ENCODE results near the gene MDM2. TPM values are rescaled to one million over a fixed set of nuclear protein-coding genes. Genes with fewer than 3 reads are reported as not detected.
A peak's percentile ranks its signal among the peaks of the same experiment; 100 is the strongest.

The MDM2 gene
- total RNA-seq, 1 experiment from 2014 or later: 86.4 TPM

GRCh38 chr12:68885381-68885780, 77.4 kb downstream of the MDM2 start:
- CTCF ChIA-PET: no interaction called here
- POLR2A ChIA-PET (ENCODE audit: unreplicated experiment): no interaction called here

DNA sequence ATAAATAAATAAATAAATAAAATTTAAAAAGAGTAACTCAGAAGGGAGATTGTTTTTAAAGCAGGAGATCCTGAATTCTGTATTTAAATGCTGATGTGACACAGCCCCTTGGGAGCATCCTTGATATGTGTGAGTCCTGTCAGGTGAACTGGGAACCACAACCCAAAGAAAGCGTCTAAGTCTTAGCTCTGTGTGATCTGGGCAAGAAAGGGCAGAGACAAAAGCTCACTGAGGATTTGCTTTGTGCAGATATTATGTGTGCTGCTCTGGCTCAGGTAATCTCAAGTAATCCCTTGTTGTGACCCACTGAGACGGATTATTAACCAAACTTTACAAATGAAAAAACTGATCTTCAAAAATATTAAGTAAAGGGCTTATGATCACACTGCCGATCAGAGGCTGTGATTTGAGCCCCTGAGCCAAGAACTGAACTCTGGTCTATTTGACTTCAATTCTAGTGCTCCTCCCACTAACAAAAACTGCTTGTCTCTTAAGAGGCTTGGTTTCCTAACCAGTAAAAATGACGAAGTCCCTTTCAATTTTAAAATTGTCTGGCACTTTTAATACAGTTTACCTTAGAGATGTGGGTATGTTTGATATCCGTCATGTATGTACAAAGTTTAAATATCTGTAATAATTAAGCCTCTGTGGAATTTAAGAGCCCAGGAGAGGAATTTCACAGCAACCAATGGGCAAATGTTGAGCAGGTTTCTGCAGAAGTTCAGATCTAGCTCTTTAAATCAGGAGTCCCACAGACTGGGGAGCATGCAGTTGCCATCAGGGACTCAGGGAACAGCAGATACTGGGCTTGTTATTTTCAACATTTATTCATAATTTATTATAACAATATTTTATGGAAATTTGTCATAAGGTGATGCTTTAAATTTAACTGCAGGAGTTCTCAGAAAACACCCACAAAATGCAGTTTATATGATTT, 78.9 kb downstream of the MDM2 start:
- H2AFZ ChIP-seq (ENCODE audit: low read length): 0 out of 2 replicates have a peak overlapping the region, but pooled peaks have one; percentile 6
- TF ChIP-seq EZH2phosphoT487 (IDR thresholded peaks at IDR 0.05; ENCODE audit: borderline replicate concordance, low read length): no peak
- TF ChIP-seq, protein P1, sequence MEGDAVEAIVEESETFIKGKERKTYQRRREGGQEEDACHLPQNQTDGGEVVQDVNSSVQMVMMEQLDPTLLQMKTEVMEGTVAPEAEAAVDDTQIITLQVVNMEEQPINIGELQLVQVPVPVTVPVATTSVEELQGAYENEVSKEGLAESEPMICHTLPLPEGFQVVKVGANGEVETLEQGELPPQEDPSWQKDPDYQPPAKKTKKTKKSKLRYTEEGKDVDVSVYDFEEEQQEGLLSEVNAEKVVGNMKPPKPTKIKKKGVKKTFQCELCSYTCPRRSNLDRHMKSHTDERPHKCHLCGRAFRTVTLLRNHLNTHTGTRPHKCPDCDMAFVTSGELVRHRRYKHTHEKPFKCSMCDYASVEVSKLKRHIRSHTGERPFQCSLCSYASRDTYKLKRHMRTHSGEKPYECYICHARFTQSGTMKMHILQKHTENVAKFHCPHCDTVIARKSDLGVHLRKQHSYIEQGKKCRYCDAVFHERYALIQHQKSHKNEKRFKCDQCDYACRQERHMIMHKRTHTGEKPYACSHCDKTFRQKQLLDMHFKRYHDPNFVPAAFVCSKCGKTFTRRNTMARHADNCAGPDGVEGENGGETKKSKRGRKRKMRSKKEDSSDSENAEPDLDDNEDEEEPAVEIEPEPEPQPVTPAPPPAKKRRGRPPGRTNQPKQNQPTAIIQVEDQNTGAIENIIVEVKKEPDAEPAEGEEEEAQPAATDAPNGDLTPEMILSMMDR (conservative IDR thresholded peaks at IDR 0.05; ENCODE audit: low read depth, low read length): no peak
- TF ChIP-seq EZH2 (IDR thresholded peaks at IDR 0.05; ENCODE audit: low read length, unreplicated experiment): no peak
- H3K9ac ChIP-seq (ENCODE audit: low read length): no peak overlapping the region
- no peak overlapping the region for H3K27ac ChIP-seq (ENCODE audit: low read length)
- no peaks in the 10 kb centered on the region for H3F3A ChIP-seq (ENCODE audit: low read length, unreplicated experiment)
- no peak overlapping the region for H3K4me2 ChIP-seq (ENCODE audit: low read length)
- BruUV-seq (replicated peaks): no TSS peak
- POLR2A ChIA-PET (ENCODE audit: unreplicated experiment): no interaction called here
- ATAC-seq (no peak), DNase-seq (no peak)
- intact Hi-C loops (cut with micrococcal nuclease): no loop called here
- no peaks in the 10 kb centered on the region for H3K36me3 ChIP-seq (ENCODE audit: low read depth, low read length)
- no peaks in the 10 kb centered on the region for H3K27me3 ChIP-seq (ENCODE audit: low read length)
- no peaks in the 10 kb centered on the region for H4K20me1 ChIP-seq (ENCODE audit: low read length)
- H3K4me3 ChIP-seq (ENCODE audit: low read length): no peak overlapping the region
- H3K9me3 ChIP-seq (ENCODE audit: low read length): no peaks in the 10 kb centered on the region
- H3K4me1 ChIP-seq (ENCODE audit: insufficient read depth, low read length): no peaks in the 10 kb centered on the region
- H3K79me2 ChIP-seq (ENCODE audit: low read length): no peaks in the 10 kb centered on the region
- CTCF ChIA-PET: no interaction called here
- no peaks in the 10 kb centered on the region for H3K9me2 ChIP-seq (replicated peaks; ENCODE audit: low read length)

More at GRCh38 chr12:68885381-68885780, 77.4 kb downstream of the MDM2 start:
- no peak for TF ChIP-seq EZH2phosphoT487 (IDR thresholded peaks at IDR 0.05; ENCODE audit: borderline replicate concordance, low read length)
- TF ChIP-seq, protein P1 (conservative IDR thresholded peaks at IDR 0.05; ENCODE audit: low read depth, low read length): no peak
- no peak for TF ChIP-seq EZH2 (IDR thresholded peaks at IDR 0.05; ENCODE audit: low read length, unreplicated experiment)
- intact Hi-C loops (cut with micrococcal nuclease): no loop called here
- Histone ChIP-seq H3K79me2 (ENCODE audit: low read length) (no peaks in the 10 kb centered on the region), H3K4me2 (ENCODE audit: low read length) (no peak overlapping the region), H2AFZ (ENCODE audit: low read length) (no peak overlapping the region), H3K4me3 (ENCODE audit: low read length) (no peak overlapping the region), H3K27me3 (ENCODE audit: low read length) (no peaks in the 10 kb centered on the region), H3K27ac (ENCODE audit: low read length) (no peak overlapping the region), H4K20me1 (ENCODE audit: low read length) (no peaks in the 10 kb centered on the region), H3F3A (ENCODE audit: low read length, unreplicated experiment) (no peaks in the 10 kb centered on the region), H3K9me3 (ENCODE audit: low read length) (no peaks in the 10 kb centered on the region), H3K4me1 (ENCODE audit: insufficient read depth, low read length) (no peaks in the 10 kb centered on the region), H3K36me3 (ENCODE audit: low read depth, low read length) (no peaks in the 10 kb centered on the region), H3K9me2 (replicated peaks; ENCODE audit: low read length) (no peaks in the 10 kb centered on the region), H3K9ac (ENCODE audit: low read length) (no peak overlapping the region)
- DNase-seq (no peak), ATAC-seq (no peak)
- BruUV-seq (replicated peaks): no TSS peak

GRCh38 chr12:68887641-68888040, 79.7 kb downstream of the MDM2 start:
- Histone ChIP-seq H3K9me3 (ENCODE audit: low read length) (no peaks in the 10 kb centered on the region), H3F3A (ENCODE audit: low read length, unreplicated experiment) (no peaks in the 10 kb centered on the region), H3K79me2 (ENCODE audit: low read length) (no peaks in the 10 kb centered on the region), H3K36me3 (ENCODE audit: low read depth, low read length) (no peaks in the 10 kb centered on the region), H4K20me1 (ENCODE audit: low read length) (no peaks in the 10 kb centered on the region), H3K27me3 (ENCODE audit: low read length) (no peaks in the 10 kb centered on the region), H2AFZ (ENCODE audit: low read length) (no peak overlapping the region), H3K4me2 (ENCODE audit: low read length) (no peak overlapping the region), H3K9me2 (replicated peaks; ENCODE audit: low read length) (no peaks in the 10 kb centered on the region), H3K4me3 (ENCODE audit: low read length) (no peak overlapping the region), H3K4me1 (ENCODE audit: insufficient read depth, low read length) (no peaks in the 10 kb centered on the region), H3K27ac (ENCODE audit: low read length) (no peak overlapping the region), H3K9ac (ENCODE audit: low read length) (no peak overlapping the region)
- no TSS peak for BruUV-seq (replicated peaks)
- ATAC-seq: no peak
- intact Hi-C loops (cut with micrococcal nuclease): no loop called here
- DNase-seq: no peak
- CTCF ChIA-PET: no interaction called here
- no peak for TF ChIP-seq EZH2 (IDR thresholded peaks at IDR 0.05; ENCODE audit: low read length, unreplicated experiment)
- TF ChIP-seq, protein P1 (conservative IDR thresholded peaks at IDR 0.05; ENCODE audit: low read depth, low read length): no peak
- TF ChIP-seq EZH2phosphoT487 (IDR thresholded peaks at IDR 0.05; ENCODE audit: borderline replicate concordance, low read length): no peak
- POLR2A ChIA-PET (ENCODE audit: unreplicated experiment): no interaction called here

All from PC-3 (cell line).